Measurements from ENCODE around the gene ZYG11B.
"Not testable (repeated sequence)": the region's sequence is repeated elsewhere in the genome, so short reads cannot be mapped to it uniquely, and the experiment has no call there.

Gene ZYG11B

DNA sequence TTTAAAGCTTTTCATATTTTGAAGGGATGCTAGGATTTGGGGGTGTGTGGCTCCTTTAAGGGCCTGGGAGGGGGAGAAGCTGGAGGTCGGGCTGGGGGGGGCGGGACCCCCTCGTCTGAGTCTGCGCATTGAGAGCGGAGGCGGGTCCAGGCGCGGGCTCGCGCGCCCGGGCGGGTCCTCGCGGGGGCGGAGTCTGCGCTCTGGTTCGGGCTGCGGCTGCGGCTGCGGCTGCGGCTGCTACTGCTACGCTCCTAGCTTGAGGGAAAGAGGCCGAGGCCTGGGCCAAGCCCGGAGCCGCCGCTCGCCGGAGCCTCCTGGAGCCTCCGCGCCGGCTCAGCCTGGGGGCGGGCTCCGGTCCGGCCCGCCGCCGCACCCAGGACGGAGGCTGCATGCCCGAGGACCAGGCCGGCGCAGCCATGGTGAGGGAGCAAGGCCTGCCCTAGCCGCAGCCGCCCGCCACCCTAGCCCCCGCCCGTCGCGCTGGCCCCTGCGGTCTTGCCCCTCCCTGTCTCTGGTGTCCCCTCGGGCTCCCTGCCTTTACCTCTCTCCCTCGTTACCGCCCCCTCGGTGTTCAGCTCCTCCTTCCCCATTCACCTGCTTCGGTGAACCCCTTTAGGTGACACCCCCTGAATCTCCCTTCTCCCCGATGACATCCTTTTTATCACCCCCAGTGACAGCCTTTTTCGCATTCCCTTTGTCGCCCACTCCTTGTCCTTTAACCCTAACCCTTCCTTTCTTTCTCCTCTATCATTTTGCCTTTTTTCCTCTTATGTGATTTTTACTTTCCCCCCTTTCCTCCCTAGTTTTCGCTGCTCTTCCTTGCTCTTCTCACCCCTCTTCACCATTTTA lies at the start of gene ZYG11B:
TSS of gene ZYG11B (plus strand) at position 189 of the 849 bp plus-strand sequence. CDS start at position 390, 201 bp downstream.
- peak; percentile 88 for DNase-seq

- no peak for DNase-seq
Observed at GRCh38 chr1:52677076-52677806, 49.0 kb upstream of the ZYG11B start.

DNA sequence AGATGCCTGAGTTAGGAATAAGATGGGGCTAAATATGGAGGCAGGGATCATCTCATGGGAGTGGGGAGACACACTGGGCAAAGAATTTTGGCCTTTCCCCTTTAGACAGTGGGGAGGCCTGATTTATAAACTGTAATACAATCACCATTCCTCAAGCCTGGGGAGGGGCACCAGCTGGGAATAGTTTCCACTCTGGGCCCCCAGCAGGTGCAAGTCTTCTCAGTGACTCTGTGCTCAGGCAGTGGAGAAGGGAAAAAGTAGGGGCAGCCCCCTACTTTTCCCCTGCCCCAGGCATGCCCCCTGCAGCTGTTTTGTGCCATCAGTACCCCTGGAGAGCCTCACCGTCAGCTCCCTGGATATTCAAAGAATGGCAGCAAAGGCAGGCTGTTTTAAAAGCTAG lies 47.2 kb upstream of the ZYG11B start:
- DNase-seq: no peak

- DNase-seq: no peak
Observed at GRCh38 chr1:52679498-52679897, 46.8 kb upstream of the ZYG11B start.

GRCh38 chr1:52680353-52680752 lies 45.9 kb upstream of the ZYG11B start:
- DNase-seq: no peak

- no peak for DNase-seq
Observed at GRCh38 chr1:52681136-52681535, 45.1 kb upstream of the ZYG11B start.

DNA sequence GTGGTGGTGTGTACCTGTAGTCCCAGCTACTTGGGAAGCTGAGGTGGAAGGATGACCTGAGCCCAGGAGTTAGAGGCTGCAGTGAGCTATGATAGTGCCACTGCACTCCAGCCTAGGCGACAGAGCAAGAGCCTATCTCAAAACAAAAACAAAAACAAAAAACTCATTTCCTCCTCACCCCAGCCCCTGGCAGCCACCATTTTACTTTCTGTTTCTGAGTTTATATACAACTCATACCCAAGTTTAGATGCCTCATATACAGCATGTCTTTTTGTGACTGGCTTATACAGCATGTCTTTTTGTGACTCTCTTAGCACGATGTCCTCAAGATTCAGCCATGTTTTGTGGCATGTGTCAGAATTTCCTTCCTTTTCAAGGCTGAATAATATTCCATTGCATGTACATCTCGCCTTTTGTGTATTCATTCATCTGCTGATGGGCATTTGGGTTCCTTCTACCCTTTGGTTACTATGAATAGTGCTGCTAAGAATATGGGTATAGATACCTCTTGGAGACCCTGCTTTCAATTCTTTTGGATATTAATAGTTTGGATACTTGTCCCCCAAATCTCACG lies 42.8 kb upstream of the ZYG11B start:
- no peak for DNase-seq

DNA sequence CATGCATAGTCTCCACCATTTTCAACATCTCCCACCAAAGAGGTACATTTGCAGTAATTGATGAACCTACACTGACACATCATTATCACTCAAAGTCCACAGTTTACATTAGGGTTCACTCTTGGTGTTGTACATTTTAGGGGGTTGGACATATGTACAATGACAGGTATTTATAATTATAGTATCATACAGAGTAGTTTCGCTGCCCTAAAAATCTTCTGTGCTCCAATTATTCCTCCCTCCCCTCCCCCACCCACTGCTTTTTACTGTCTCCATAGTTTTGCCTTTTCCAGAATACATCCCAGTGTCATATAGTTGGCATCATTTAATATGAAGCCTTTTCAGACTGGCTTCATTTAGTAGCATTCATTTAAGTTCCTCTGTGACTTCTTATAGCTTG lies 41.7 kb upstream of the ZYG11B start:
- no peak for DNase-seq

- peak; percentile 79 for DNase-seq
Observed at GRCh38 chr1:52686261-52686751, 39.9 kb upstream of the ZYG11B start.

GRCh38 chr1:52686830-52687229 lies 39.4 kb upstream of the ZYG11B start:
- DNase-seq: no peak

DNA sequence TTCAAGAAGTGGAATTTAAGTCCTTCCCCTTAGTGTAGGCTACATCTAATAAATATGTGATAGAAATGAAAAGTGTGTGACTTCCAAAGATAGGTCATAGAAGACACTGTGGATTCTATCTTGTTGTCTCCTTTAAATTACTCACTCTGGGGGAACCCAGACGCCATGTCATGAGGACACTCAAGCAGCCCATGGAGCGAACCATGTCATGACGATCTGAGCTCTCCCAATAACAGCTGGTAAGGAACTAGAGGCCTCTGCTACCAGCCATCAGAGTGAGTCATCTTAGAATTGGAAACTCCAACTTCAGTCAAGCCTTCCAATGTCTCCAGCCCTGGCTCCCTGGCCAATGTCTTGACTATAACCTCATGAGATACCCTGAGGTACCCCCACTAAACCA lies 34.4 kb upstream of the ZYG11B start:
- no peak for DNase-seq

GRCh38 chr1:52692697-52693096 lies 33.6 kb upstream of the ZYG11B start:
- no peak for DNase-seq

- DNase-seq: not testable (repeated sequence)
Observed at GRCh38 chr1:52693351-52693750, 32.9 kb upstream of the ZYG11B start.

GRCh38 chr1:52693843-52694242 lies 32.4 kb upstream of the ZYG11B start:
- DNase-seq: no peak

DNA sequence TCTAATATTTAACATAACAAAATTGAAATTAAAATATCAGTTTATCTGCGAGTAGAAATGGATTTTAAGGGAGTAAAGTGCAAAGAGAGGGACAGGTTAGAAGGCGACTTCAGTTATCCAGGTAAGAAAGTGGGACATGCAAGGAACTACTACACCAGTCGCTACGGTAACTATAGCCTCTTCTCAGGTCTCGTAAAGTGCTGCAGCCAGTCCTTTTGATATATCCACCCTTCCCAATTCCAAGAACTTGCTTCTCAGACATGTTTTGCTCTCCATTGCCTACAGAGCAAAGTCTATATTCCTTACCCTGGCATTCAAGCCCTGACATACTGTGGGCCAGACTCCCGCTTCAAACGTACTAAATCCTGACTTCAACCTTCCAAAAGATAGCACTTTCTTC lies 30.6 kb upstream of the ZYG11B start:
- DNase-seq: no peak

DNA sequence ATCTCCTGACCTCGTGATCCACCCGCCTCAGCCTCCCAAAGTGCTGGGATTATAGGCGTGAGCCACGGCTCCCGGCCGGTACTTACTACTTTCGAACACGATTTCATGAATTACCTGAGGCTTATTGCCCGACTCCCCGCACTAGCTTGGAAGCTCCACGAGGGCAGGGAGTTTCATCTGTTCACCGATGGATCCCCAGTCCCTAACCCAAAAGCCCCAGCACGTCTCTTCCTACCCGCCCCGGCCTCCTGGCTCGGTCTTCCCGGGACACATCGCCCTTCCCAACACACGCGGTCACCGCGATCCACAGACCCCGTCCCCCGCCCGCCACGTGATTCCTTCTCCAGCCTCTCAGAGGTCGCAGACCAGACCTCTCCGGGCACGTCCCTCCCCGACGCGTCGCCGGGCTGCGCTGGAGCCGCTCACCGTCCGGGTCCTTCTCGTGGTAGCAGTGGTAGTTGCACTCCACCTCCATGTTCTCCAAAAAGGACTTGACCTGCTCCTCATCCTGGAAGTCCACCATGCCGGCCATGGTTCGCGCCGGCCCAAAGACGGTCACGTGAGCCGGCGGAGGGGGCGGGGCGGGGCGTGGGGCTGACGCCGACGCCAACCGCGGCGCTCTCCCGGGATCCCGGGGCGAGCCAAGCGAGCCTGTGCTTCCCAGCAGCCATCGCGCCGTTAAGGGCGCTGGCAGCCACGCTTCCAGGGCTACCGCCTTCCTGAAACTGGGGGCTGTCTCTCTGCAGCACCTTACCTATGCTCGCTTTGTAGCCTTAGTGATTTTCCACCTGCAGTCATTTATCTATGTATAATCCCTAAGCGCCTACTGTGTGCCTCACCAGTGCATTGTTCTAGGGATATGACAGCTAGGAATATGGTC lies 28.2 kb upstream of the ZYG11B start, which contains the start of gene COA7:
TSS of gene COA7 (minus strand) at position 553 of the 880 bp plus-strand sequence. CDS start at position 532, 21 bp downstream.
- DNase-seq: peak; percentile 44

DNA sequence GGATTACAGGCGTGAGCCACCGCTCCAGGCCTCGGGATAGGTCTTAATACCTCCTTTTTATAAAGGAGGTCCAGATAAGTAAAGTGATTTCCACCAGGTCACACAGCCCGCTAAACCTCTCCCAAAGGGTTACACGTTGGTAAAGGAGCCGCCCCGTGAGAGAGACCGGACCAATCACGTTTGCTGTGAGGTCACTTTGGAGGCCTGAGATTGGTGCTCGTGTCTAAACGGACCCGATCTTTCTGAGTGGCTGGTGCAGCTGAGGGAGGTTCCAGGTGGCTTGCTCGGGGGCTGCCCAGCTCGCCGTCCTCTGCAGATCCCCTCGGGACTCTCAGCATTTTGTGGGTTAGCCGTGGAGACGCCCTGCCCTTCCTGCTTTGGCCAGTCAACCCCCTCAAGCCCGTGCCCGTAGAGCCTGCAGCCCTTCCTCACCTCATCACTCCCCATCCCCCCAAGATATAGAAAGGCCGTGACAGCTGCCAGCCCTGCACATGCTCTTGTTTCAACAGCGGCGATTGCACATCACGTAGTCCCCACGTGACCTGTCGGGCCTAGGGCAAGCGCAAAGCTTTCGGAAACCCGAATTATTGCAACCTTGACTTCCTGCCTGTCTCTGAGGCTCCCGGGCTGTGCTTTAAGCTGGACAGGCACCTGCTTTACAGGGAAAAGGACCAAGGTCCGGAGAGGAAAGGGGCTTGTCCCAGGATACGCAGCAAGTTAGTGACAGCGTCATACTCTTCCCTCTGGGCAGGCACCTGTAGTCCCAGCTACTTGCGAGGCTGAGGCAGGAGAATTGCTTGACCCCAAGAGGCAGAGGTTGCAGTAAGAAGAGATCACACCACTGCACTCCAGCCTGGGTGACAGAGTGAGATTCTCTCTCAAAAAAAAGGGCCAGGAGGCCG lies 23.1 kb upstream of the ZYG11B start:
- peak; percentile 75 for DNase-seq

GRCh38 chr1:52706136-52706670 lies 20.1 kb upstream of the ZYG11B start:
- DNase-seq: no peak

DNA sequence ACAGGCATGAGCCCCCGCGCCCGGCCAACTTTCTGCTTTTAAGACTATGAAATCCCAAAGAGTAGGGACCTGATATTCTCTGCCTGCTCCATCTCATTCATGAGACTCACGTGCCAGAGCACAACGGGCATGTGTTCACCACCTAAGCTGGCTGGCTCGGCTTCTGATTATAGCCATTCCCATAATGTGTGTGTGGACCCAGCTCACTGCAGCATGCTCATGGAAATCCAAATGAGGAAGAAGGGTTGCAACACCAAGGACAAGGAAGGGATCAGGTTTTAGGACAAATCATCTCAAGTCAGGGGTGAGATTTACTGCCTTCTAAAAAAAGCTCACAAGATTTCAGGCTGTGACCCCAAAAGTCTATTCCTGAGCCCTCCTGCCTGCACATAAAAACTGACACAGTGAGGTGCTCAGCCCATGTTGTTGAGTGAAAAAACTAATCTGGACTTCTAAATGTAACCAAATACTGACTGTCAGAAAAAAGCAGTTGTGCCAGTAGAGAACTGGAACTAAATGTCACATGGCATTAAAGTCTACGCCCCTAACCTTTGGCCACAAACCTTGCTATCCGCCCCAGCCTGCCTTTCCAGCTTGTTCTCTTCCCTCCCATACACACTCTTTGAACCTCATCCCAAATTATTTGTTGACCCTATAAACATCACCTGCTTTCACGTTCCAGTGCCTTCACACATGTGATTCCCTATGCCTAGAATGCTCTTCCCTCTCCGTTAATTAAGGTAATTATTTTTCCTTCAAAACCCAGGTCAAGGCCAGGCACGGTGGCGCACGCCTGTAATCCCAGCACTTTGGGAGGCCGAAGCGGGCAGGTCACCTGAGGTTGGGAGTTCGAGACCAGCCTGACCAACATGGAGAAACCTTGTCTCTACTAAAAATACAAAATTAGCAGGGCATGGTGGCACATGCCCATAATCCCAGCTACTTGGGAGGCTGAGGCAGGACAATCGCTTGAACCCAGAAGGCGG lies 19.0 kb upstream of the ZYG11B start:
- no peak for DNase-seq

Data from activated gamma-delta T cell treated with Interleukin-2 at 50 U/mL for 16 hours (primary cell).